GM12873 (cell line): ENCODE data around the gene CD37.

Experiments
- TF ChIP-seq, protein P1 (sequence below): IDR thresholded peaks from 2 replicates; pipeline ENCODE4 v1.5.1; 2012; ENCODE audit warnings: low read depth, mild to moderate bottlenecking, moderate library complexity, low read length, control low read depth; ENCODE audit not compliant: insufficient read depth; ENCODE audit errors: missing control alignments

Gene CD37

DNA sequence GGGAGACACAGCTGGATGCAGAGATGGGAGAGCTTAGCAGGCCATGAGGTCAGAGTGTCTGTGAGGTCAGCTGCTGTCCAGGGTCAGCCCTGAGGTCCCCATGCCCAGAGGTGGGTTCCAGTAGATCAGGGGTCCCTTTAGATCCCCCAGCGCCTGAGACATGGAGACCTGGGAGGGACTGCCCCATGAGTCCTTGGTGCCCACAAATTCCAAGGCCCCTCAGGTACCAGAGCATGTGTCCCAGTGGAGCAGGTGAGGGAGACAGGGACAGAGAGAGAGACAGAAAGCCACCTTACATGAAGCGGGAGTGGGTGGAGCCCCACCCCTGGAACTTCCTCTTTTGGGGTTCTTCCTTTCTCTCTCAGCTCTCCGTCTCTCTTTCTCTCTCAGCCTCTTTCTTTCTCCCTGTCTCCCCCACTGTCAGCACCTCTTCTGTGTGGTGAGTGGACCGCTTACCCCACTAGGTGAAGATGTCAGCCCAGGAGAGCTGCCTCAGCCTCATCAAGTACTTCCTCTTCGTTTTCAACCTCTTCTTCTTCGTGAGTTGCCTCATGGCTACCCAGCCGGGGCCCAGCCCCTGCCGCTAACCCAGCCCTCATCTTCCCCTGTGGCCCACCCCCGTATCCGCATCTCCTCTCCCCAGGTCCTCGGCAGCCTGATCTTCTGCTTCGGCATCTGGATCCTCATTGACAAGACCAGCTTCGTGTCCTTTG, at the start of gene CD37:
Gene CD37 (plus strand): TSS at position 336 of the 713 bp plus-strand sequence. CDS start 135 bp downstream, at position 471.
- TF ChIP-seq, protein P1, sequence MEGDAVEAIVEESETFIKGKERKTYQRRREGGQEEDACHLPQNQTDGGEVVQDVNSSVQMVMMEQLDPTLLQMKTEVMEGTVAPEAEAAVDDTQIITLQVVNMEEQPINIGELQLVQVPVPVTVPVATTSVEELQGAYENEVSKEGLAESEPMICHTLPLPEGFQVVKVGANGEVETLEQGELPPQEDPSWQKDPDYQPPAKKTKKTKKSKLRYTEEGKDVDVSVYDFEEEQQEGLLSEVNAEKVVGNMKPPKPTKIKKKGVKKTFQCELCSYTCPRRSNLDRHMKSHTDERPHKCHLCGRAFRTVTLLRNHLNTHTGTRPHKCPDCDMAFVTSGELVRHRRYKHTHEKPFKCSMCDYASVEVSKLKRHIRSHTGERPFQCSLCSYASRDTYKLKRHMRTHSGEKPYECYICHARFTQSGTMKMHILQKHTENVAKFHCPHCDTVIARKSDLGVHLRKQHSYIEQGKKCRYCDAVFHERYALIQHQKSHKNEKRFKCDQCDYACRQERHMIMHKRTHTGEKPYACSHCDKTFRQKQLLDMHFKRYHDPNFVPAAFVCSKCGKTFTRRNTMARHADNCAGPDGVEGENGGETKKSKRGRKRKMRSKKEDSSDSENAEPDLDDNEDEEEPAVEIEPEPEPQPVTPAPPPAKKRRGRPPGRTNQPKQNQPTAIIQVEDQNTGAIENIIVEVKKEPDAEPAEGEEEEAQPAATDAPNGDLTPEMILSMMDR, result no peak

DNA sequence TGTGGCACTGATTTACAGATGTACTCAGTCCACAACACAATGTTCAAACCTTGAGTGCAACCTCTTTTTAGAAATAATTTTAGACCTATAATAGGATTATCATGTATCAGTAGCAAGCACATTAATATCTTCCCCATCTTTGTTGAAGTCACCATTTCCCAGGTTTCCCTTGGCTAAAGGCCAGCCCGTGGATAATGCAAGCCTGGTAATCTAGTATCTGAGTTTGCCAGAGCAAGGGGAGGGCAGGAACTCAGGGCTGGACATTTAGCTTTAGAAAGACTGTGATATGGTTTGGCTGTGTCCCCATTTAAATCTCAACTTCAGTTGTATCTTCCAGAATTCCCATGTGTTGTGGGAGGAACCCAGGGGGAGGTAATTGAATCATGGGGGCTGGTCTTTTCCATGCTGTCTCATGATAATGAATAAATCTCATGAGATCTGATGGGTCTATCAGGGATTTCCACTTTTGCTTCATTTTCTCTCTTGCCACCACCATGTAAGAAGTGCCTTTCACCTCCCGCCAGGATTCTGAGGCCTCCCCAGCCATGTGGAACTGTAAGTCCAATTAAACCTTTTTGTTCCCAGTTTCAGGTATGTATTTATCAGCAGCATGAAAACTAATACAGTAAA, 48.0 kb upstream of the CD37 start:
- TF ChIP-seq, protein P1, result no peak

- TF ChIP-seq, protein P1, result no peak
These were observed 44.7 kb upstream of the CD37 start for GRCh38 chr19:49290517-49290916.

- TF ChIP-seq, protein P1, result no peak
These were observed 40.8 kb upstream of the CD37 start for GRCh38 chr19:49294401-49294800.

- TF ChIP-seq, protein P1, result no peak
These were observed 39.9 kb upstream of the CD37 start for GRCh38 chr19:49295208-49295880.

GRCh38 chr19:49297403-49297802, 37.8 kb upstream of the CD37 start:
- TF ChIP-seq, protein P1, result no peak
